Fibroblast of mammary gland (primary cell): ENCODE data around the gene CCDC78.

ENCODE experiments used
- DNase-seq: peaks from one replicate; pipeline ENCODE4 v3.0.0-alpha.2; 2010; ENCODE audit warnings: low read depth
- H3K4me3 ChIP-seq: 2 replicates; pipeline ENCODE4 v1.5.1; 2011; ENCODE audit warnings: low read depth, mild to moderate bottlenecking, low read length, moderate library complexity; ENCODE audit not compliant: control insufficient read depth
- CTCF ChIP-seq: conservative IDR thresholded peaks from 2 replicates; pipeline ENCODE4 v1.5.1; 2011; ENCODE audit warnings: low read depth, low read length, inconsistent platforms; ENCODE audit not compliant: control insufficient read depth, insufficient read depth

The CCDC78 gene

GRCh38 chr16:682493-683395 is 43.5 kb downstream of the CCDC78 start:
- TF ChIP-seq CTCF = no peak
- no peak for DNase-seq
- peak overlapping the region; percentile 46 for H3K4me3 ChIP-seq

DNA sequence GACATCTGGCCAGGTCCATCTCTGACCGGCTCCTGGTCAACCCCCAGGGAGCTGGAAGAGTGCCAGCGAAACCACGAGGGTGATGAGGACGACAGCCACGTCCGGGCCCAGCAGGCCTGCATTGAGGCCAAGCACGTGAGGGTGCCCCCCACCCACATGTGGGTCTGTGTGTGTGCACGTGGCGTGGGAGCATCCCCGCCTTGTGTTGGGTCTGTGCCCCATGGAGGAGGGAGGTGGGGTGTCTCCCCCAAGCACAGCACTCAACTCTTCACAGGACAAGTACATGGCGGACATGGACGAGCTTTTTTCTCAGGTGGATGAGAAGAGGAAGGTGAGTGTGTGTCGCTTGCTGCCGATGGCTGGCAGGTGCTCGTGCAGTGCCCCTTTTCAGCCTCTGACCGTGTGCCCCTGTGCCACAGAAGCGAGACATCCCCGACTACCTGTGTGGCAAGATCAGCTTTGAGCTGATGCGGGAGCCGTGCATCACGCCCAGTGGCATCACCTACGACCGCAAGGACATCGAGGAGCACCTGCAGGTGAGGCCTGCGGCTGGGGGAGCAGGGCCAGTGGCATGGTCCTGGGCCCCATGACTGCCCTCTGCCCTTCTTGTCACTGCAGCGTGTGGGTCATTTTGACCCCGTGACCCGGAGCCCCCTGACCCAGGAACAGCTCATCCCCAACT is 44.4 kb downstream of the CCDC78 start:
- no peak for TF ChIP-seq CTCF
- peak overlapping the region; percentile 77 for H3K4me3 ChIP-seq
- peak; percentile 66 for DNase-seq

DNA sequence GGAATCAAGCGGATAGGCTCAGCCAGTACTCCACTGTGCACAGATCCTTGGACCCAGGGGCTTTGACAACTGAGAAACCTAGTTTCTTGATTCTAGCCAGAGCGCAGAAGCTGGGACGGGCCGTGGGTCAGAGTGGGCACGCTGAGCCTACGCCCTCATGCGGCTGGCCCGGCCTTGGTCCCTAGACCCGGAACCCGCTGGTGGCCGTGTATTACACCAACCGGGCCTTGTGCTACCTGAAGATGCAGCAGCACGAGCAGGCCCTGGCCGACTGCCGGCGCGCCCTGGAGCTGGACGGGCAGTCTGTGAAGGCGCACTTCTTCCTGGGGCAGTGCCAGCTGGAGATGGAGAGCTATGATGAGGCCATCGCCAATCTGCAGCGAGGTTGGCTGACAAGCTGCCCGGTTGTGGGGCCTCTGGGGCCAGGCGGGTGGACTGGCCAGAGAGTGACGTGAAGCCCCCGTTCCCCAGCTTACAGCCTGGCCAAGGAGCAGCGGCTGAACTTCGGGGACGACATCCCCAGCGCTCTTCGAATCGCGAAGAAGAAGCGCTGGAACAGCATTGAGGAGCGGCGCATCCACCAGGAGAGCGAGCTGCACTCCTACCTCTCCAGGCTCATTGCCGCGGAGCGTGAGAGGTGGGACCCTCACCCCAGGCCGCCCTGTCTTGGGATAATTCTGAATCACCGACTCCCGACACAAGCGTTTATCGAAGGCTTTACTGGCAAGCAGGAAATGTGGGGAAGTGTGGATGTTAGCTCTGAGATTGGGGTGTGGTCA is 45.1 kb downstream of the CCDC78 start:
- TF ChIP-seq CTCF = no peak
- H3K4me3 ChIP-seq = peak overlapping the region; percentile 77
- peak; percentile 77 for DNase-seq

DNA sequence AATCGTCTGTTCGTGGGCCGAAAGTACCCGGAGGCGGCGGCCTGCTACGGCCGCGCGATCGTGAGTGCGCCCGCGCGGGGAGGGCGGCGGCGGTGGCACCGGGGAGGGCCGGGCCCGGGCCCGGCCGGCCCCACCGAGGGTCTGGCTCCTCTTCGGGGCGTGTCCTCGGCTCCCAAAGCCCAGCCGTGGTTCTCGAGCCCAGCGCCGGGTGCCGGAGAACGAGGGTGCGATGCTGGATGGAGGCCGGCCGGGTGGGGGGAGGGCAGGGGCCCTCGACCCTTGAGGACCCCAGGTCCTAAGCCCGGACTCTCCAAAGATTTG is 45.7 kb downstream of the CCDC78 start:
- peak overlapping the region; percentile 77 for H3K4me3 ChIP-seq
- no peak for DNase-seq
- TF ChIP-seq CTCF = no peak

DNA sequence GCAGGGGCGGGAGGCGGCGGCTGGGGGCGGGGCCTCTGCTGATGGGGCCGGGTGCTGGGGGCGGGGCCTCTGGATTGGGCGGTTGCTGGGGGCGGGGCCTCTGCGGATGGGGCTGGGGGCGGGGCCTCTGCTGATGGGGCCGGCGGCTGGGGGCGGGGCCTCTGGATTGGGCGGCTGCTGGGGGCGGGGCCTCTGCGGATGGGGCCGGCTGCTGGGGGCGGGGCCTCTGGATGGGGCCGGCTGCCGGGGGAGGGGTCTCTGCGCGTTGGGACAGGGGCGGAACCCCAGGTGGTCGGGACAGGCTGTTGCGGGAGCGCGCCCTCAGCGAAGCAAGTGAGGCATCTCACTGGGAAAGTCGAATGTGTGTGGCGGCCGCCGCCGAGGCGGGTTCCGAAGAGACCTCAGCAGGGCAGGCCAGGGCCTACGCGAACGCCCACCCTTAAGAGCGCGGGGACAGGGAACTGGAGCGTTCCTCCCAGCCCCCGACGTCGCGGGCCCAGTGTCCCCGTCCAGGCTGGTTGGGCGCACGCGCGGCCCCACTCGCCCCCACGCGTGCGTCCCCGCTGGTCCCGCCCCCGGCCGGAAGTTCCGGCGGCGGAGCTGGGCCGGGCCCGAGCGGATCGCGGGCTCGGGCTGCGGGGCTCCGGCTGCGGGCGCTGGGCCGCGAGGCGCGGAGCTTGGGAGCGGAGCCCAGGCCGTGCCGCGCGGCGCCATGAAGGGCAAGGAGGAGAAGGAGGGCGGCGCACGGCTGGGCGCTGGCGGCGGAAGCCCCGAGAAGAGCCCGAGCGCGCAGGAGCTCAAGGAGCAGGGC is 46.2 kb downstream of the CCDC78 start, which contains the start of gene STUB1:
Gene STUB1 (plus strand): TSS at position 597 of the 811 bp plus-strand sequence. CDS start 116 bp downstream, at position 713.
- DNase-seq = peak; percentile 76
- peak within 1 kb of the TSS; percentile 77 for H3K4me3 ChIP-seq
- no peak for TF ChIP-seq CTCF
